ENCODE results near the gene SAPCD2. TPM values are rescaled to one million over a fixed set of nuclear protein-coding genes. Genes with fewer than 3 reads are reported as not detected.

The SAPCD2 gene
- total RNA-seq, 4 donors from 2014 or later = 0.16 to 0.24 (median 0.17) TPM; not detected in 1

- ATAC-seq (no peak), DNase-seq (no peak)
- intact Hi-C loops (cut with DNase I; ENCODE audit: low total_unique reads) = no loop called here
- in situ Hi-C loops (cut with MboI; ENCODE audit: low sequenced_read_pairs in 4 of 4) = no loop called here
- Histone ChIP-seq H3K9me3 (no peaks in the 10 kb centered on the region), H3K36me3 (peaks cover 0 to 90% of the 10 kb centered on the region in 2 donors), H3K27ac (no peak overlapping the region), H3K4me1 (no peaks in the 10 kb centered on the region), H3K4me3 (no peak overlapping the region), H3K27me3 (no peaks in the 10 kb centered on the region)
- TF ChIP-seq CTCF (IDR thresholded peaks at IDR 0.05 in 4 of 5, conservative IDR thresholded peaks at IDR 0.05 in 1 of 5) (no peak), POLR2A (IDR thresholded peaks at IDR 0.05) (no peak)
These were observed 37.1 kb upstream of the SAPCD2 start for GRCh38 chr9:137107312-137107921.

- no peak for ATAC-seq
- Histone ChIP-seq H3K27me3 (no peaks in the 10 kb centered on the region), H3K36me3 (peaks cover 0 to 90% of the 10 kb centered on the region in 2 donors), H3K9me3 (no peaks in the 10 kb centered on the region), H3K4me1 (no peaks in the 10 kb centered on the region), H3K4me3 (no peak overlapping the region), H3K27ac (no peak overlapping the region)
- intact Hi-C loops (cut with DNase I; ENCODE audit: low total_unique reads) = no loop called here
- TF ChIP-seq CTCF (IDR thresholded peaks at IDR 0.05 in 4 of 5, conservative IDR thresholded peaks at IDR 0.05 in 1 of 5) (no peak), POLR2A (IDR thresholded peaks at IDR 0.05) (no peak)
- in situ Hi-C loops (cut with MboI; ENCODE audit: low sequenced_read_pairs in 4 of 4) = no loop called here
- no peak for DNase-seq
These were observed 36.4 kb upstream of the SAPCD2 start for GRCh38 chr9:137106662-137107250.

- Histone ChIP-seq H3K27ac (no peak overlapping the region), H3K36me3 (peaks cover 0 to 95% of the 10 kb centered on the region in 2 donors), H3K4me3 (no peak overlapping the region), H3K27me3 (no peaks in the 10 kb centered on the region), H3K9me3 (no peaks in the 10 kb centered on the region), H3K4me1 (no peaks in the 10 kb centered on the region)
- in situ Hi-C loops (cut with MboI; ENCODE audit: low sequenced_read_pairs in 4 of 4) = no loop called here
- intact Hi-C loops (cut with DNase I; ENCODE audit: low total_unique reads) = no loop called here
- no peak for TF ChIP-seq POLR2A (IDR thresholded peaks at IDR 0.05)
- DNase-seq (no peak), ATAC-seq (no peak)
These were observed 35.7 kb upstream of the SAPCD2 start for GRCh38 chr9:137105814-137106661.

GRCh38 chr9:137103206-137103999, 33.0 kb upstream of the SAPCD2 start:
- no peaks in the 10 kb centered on the region for H3K9me3 ChIP-seq
- no peak overlapping the region for H3K4me3 ChIP-seq
- TF ChIP-seq POLR2A (IDR thresholded peaks at IDR 0.05) (no peak), CTCF (IDR thresholded peaks at IDR 0.05 in 4 of 5, conservative IDR thresholded peaks at IDR 0.05 in 1 of 5) (no peak)
- no peaks in the 10 kb centered on the region for H3K27me3 ChIP-seq
- in situ Hi-C loops (cut with MboI; ENCODE audit: low sequenced_read_pairs in 4 of 4) (no loop called here), intact Hi-C loops (cut with DNase I; ENCODE audit: low total_unique reads) (no loop called here)
- DNase-seq (no peak), ATAC-seq (no peak)
- peaks cover 0 to 86% of the 10 kb centered on the region in 2 donors for H3K36me3 ChIP-seq
- no peak overlapping the region for H3K27ac ChIP-seq
- no peaks in the 10 kb centered on the region for H3K4me1 ChIP-seq

Measured in gastrocnemius medialis (tissue), 4 donors.